Neural cell (in vitro differentiated cells): ENCODE measurements around the gene SYT1. TPM values are rescaled to one million over a fixed set of nuclear protein-coding genes. Genes with fewer than 3 reads are reported as not detected.

Experiments used
- H2AFZ ChIP-seq: fragments of 200-600, 300-800 bp; sonication (generic), shearing (Covaris generic); 2 replicates; pipeline ENCODE4 v1.6.0; 2014; ENCODE audit warnings: low read depth, mild to moderate bottlenecking, antibody characterized with exemption, low read length, moderate library complexity
- H3F3A ChIP-seq: fragments of 200-600 bp; shearing (Covaris generic); 2 replicates; pipeline ENCODE4 v1.6.1; 2016; ENCODE audit warnings: mild to moderate bottlenecking, moderate library complexity, mixed read lengths, antibody characterized with exemption, low read length; ENCODE audit not compliant: insufficient read depth, poor library complexity, severe bottlenecking
- H3K27ac ChIP-seq: fragments of 200-600, 300-800 bp; sonication (generic), shearing (Covaris generic); 2 replicates; pipeline ENCODE4 v1.5.1; 2014; ENCODE audit warnings: mild to moderate bottlenecking, low read length, moderate library complexity
- H3K27me3 ChIP-seq: fragments of 300-800, 200-600 bp; sonication (generic), shearing (Covaris generic); 2 replicates; pipeline ENCODE4 v1.6.0; 2014; ENCODE audit warnings: mild to moderate bottlenecking, low read depth, low read length, moderate library complexity; ENCODE audit not compliant: insufficient read depth
- H3K36me3 ChIP-seq: fragments of 300-800, 200-600 bp; sonication (generic), shearing (Covaris generic); 2 replicates; pipeline ENCODE4 v1.5.1; 2014; ENCODE audit warnings: mild to moderate bottlenecking, antibody characterized with exemption, low read length, moderate library complexity; ENCODE audit not compliant: insufficient read depth
- H3K4me2 ChIP-seq: fragments of 300-800, 200-600 bp; sonication (generic), shearing (Covaris generic); 2 replicates; pipeline ENCODE4 v1.6.0; 2014; ENCODE audit warnings: mild to moderate bottlenecking, low read length
- H3K4me3 ChIP-seq: fragments of 300-800, 200-600 bp; sonication (generic), shearing (Covaris generic); 2 replicates; pipeline ENCODE4 v1.5.1; 2014; ENCODE audit warnings: mild to moderate bottlenecking, low read length, moderate library complexity
- H3K79me2 ChIP-seq: fragments of 200-600 bp; shearing (Covaris generic); replicated peaks from 2 replicates; pipeline ENCODE4 v1.6.0; 2014; ENCODE audit warnings: mild to moderate bottlenecking, low read length, moderate library complexity; ENCODE audit not compliant: insufficient read depth
- H3K9ac ChIP-seq: fragments of 300-800, 200-600 bp; sonication (generic), shearing (Covaris generic); 2 replicates; pipeline ENCODE4 v1.6.1; 2016; ENCODE audit warnings: mild to moderate bottlenecking, low read length, mixed read lengths
- H3K9me2 ChIP-seq: fragments of 200-600 bp; shearing (Covaris generic); 2 replicates; pipeline ENCODE4 v1.6.1; 2016; ENCODE audit warnings: mild to moderate bottlenecking, low read length, mixed read lengths; ENCODE audit not compliant: insufficient read depth
- H3K9me3 ChIP-seq: fragments of 200-600, 300-800 bp; sonication (generic), shearing (Covaris generic); 2 replicates; pipeline ENCODE4 v1.6.1; 2016; ENCODE audit warnings: mild to moderate bottlenecking, mixed run types, low read length, moderate library complexity, mixed read lengths
- H4K20me1 ChIP-seq: fragments of 200-600 bp; shearing (Covaris generic); 2 replicates; pipeline ENCODE4 v1.6.1; 2016; ENCODE audit warnings: mild to moderate bottlenecking, mixed run types; ENCODE audit not compliant: insufficient read depth
- CTCF ChIP-seq: fragments of 450-650 bp; IDR thresholded peaks from 2 replicates; pipeline ENCODE4 v1.5.1; 2014; ENCODE audit warnings: antibody characterized with exemption, mild to moderate bottlenecking, moderate library complexity; ENCODE audit not compliant: poor library complexity, severe bottlenecking
- EP300 ChIP-seq: fragments of 450-650 bp; conservative IDR thresholded peaks from 2 replicates; pipeline ENCODE4 v1.6.1; 2014; ENCODE audit warnings: antibody characterized with exemption, mild to moderate bottlenecking, moderate library complexity; ENCODE audit not compliant: poor library complexity, severe bottlenecking
- EZH2 ChIP-seq: fragments of 200-600, 300-800 bp; shearing (Covaris generic), sonication (generic); IDR thresholded peaks from 2 replicates; pipeline ENCODE4 v1.6.1; 2014; ENCODE audit warnings: antibody characterized with exemption, low read length, borderline replicate concordance, mild to moderate bottlenecking; ENCODE audit not compliant: insufficient read depth, poor library complexity, severe bottlenecking
- MXI1 ChIP-seq: fragments of 450-650 bp; conservative IDR thresholded peaks from 2 replicates; pipeline ENCODE4 v1.6.1; 2014; ENCODE audit warnings: antibody characterized with exemption, mild to moderate bottlenecking; ENCODE audit not compliant: poor library complexity, severe bottlenecking
- POLR2AphosphoS5 ChIP-seq: IDR thresholded peaks from 2 replicates; pipeline ENCODE4 v1.6.1; 2012
- RAD21 ChIP-seq: fragments of 450-650 bp; conservative IDR thresholded peaks from 2 replicates; pipeline ENCODE4 v1.6.1; 2014; ENCODE audit warnings: antibody characterized with exemption, mild to moderate bottlenecking, moderate library complexity
- SMC3 ChIP-seq: fragments of 450-650 bp; conservative IDR thresholded peaks from 2 replicates; pipeline ENCODE4 v1.6.1; 2014; ENCODE audit warnings: antibody characterized with exemption, mild to moderate bottlenecking, moderate library complexity; ENCODE audit not compliant: poor library complexity
- TAF1 ChIP-seq: IDR thresholded peaks from 2 replicates; pipeline ENCODE4 v1.6.1; 2012; ENCODE audit warnings: low read depth
- polyA plus RNA-seq: library from polyadenylated mRNA; depleted of rRNA; stranded (reverse); fragments of >200 nt; gene quantifications from 2 replicates; pipeline ENCODE4 v1.2.3, GENCODE V29; 2014
- TF ChIP-seq, protein P1 (sequence below): IDR thresholded peaks from 2 replicates; pipeline ENCODE4 v1.6.1; 2012; ENCODE audit warnings: borderline replicate concordance

The SYT1 gene
- polyA plus RNA-seq, 1 donor from 2014 or later = 103 TPM

GRCh38 chr12:79327465-79327864 is 462.9 kb downstream of the SYT1 start:
- Histone ChIP-seq H3K27me3 (no peaks in the 10 kb centered on the region), H3K9me3 (no peaks in the 10 kb centered on the region), H3K4me3 (no peak overlapping the region), H3K36me3 (no peaks in the 10 kb centered on the region), H3K9me2 (no peaks in the 10 kb centered on the region), H3K9ac (no peak overlapping the region), H3K27ac (no peak overlapping the region), H3F3A (no peaks in the 10 kb centered on the region), H3K4me2 (no peak overlapping the region), H4K20me1 (no peaks in the 10 kb centered on the region), H3K79me2 (no peaks in the 10 kb centered on the region), H2AFZ (no peak overlapping the region)
- TF ChIP-seq RAD21 = no peak
- TF ChIP-seq CTCF = no peak
- TF ChIP-seq, protein P1, sequence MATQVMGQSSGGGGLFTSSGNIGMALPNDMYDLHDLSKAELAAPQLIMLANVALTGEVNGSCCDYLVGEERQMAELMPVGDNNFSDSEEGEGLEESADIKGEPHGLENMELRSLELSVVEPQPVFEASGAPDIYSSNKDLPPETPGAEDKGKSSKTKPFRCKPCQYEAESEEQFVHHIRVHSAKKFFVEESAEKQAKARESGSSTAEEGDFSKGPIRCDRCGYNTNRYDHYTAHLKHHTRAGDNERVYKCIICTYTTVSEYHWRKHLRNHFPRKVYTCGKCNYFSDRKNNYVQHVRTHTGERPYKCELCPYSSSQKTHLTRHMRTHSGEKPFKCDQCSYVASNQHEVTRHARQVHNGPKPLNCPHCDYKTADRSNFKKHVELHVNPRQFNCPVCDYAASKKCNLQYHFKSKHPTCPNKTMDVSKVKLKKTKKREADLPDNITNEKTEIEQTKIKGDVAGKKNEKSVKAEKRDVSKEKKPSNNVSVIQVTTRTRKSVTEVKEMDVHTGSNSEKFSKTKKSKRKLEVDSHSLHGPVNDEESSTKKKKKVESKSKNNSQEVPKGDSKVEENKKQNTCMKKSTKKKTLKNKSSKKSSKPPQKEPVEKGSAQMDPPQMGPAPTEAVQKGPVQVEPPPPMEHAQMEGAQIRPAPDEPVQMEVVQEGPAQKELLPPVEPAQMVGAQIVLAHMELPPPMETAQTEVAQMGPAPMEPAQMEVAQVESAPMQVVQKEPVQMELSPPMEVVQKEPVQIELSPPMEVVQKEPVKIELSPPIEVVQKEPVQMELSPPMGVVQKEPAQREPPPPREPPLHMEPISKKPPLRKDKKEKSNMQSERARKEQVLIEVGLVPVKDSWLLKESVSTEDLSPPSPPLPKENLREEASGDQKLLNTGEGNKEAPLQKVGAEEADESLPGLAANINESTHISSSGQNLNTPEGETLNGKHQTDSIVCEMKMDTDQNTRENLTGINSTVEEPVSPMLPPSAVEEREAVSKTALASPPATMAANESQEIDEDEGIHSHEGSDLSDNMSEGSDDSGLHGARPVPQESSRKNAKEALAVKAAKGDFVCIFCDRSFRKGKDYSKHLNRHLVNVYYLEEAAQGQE = no peak
- no peak for TF ChIP-seq SMC3
- TF ChIP-seq POLR2AphosphoS5 = no peak
- no peak for TF ChIP-seq EZH2
- TF ChIP-seq EP300 = no peak
- TF ChIP-seq MXI1 = no peak
- no peak for TF ChIP-seq TAF1

DNA sequence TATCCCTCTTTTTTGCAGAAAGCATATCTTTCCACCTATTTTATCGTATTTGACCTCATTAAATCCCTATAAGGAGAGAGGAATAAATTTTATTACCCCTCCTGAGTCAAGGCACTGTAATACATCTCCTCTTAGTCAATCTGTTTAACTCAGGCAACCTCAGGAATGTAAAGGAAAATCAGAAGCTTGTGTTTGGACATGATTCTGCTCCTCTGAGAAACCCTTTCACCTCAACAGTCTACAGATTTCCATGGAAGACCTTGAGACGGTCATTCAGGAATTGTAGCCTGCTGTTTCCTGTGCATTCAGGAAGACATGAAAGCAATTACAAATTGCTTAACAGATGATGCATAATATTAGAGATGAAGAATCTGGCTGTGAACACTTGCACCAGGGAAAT is 465.4 kb downstream of the SYT1 start:
- Histone ChIP-seq H3K27me3 (no peaks in the 10 kb centered on the region), H3K36me3 (no peaks in the 10 kb centered on the region), H3K27ac (no peak overlapping the region), H3K9me3 (no peaks in the 10 kb centered on the region), H4K20me1 (no peaks in the 10 kb centered on the region), H3K9ac (no peak overlapping the region), H3K79me2 (no peaks in the 10 kb centered on the region), H3K4me3 (no peak overlapping the region), H3K9me2 (no peaks in the 10 kb centered on the region), H3F3A (no peaks in the 10 kb centered on the region), H2AFZ (no peak overlapping the region), H3K4me2 (no peak overlapping the region)
- TF ChIP-seq EZH2 = no peak

GRCh38 chr12:79331870-79332269 is 467.3 kb downstream of the SYT1 start:
- H3K27ac ChIP-seq = no peak overlapping the region
- TF ChIP-seq, protein P1 = no peak
- TF ChIP-seq MXI1 (no peak), EP300 (no peak), TAF1 (no peak), POLR2AphosphoS5 (no peak), RAD21 (no peak), SMC3 (no peak), CTCF (no peak), EZH2 (no peak)
- no peak overlapping the region for H3K4me2 ChIP-seq

More at GRCh38 chr12:79331870-79332269, 467.3 kb downstream of the SYT1 start:
- H4K20me1 ChIP-seq = no peaks in the 10 kb centered on the region
- H3K79me2 ChIP-seq = no peaks in the 10 kb centered on the region
- no peak overlapping the region for H2AFZ ChIP-seq
- no peaks in the 10 kb centered on the region for H3K36me3 ChIP-seq
- no peaks in the 10 kb centered on the region for H3K9me3 ChIP-seq
- H3K27me3 ChIP-seq = no peaks in the 10 kb centered on the region
- H3K4me3 ChIP-seq = no peak overlapping the region
- no peak overlapping the region for H3K9ac ChIP-seq
- H3K9me2 ChIP-seq = no peaks in the 10 kb centered on the region
- H3F3A ChIP-seq = no peaks in the 10 kb centered on the region
